Mesothelial cell of epicardium (in vitro differentiated cells): ENCODE results near the gene SMG6. TPM values are rescaled to one million over a fixed set of nuclear protein-coding genes. Genes with fewer than 3 reads are reported as not detected.
"Not testable (repeated sequence)": the region's sequence is repeated elsewhere in the genome, so short reads cannot be mapped to it uniquely, and the experiment has no call there.

Experiments used
- DNase-seq, 2 experiments: peaks; one replicate each; pipeline ENCODE4 v3.0.0; 2021; ENCODE audit warnings: low spot score in 2 of 2; ENCODE audit not compliant: unreplicated experiment in 2 of 2
- H3K27ac Mint-ChIP-seq: 2 replicates; pipeline ENCODE4 v1.8.0; 2021; ENCODE audit warnings: mixed read lengths
- H3K27me3 Mint-ChIP-seq: 2 replicates; pipeline ENCODE4 v1.8.0; 2021; ENCODE audit warnings: low read depth, mixed read lengths
- H3K36me3 Mint-ChIP-seq: 2 replicates; pipeline ENCODE4 v1.8.0; 2021; ENCODE audit warnings: mixed read lengths
- H3K4me1 Mint-ChIP-seq: 2 replicates; pipeline ENCODE4 v1.8.0; 2021; ENCODE audit warnings: mixed read lengths
- H3K4me3 Mint-ChIP-seq: 2 replicates; pipeline ENCODE4 v1.8.0; 2021; ENCODE audit warnings: mild to moderate bottlenecking, moderate library complexity, mixed read lengths
- H3K9me3 Mint-ChIP-seq: 2 replicates; pipeline ENCODE4 v1.8.0; 2021; ENCODE audit warnings: mixed read lengths
- total RNA-seq: library from RNA; stranded (reverse); gene quantifications from 3 replicates; pipeline ENCODE4 v1.2.1, GENCODE V29; 2021
- TF ChIP-seq, protein P1 (sequence below): fragments of 200-600 bp; sonication (generic); IDR thresholded peaks from one replicate; pipeline ENCODE4 v1.5.0; 2021; ENCODE audit warnings: antibody characterized with exemption; ENCODE audit not compliant: unreplicated experiment

The SMG6 gene
- total RNA-seq, 1 donor from 2014 or later, result 58.3 TPM

DNA sequence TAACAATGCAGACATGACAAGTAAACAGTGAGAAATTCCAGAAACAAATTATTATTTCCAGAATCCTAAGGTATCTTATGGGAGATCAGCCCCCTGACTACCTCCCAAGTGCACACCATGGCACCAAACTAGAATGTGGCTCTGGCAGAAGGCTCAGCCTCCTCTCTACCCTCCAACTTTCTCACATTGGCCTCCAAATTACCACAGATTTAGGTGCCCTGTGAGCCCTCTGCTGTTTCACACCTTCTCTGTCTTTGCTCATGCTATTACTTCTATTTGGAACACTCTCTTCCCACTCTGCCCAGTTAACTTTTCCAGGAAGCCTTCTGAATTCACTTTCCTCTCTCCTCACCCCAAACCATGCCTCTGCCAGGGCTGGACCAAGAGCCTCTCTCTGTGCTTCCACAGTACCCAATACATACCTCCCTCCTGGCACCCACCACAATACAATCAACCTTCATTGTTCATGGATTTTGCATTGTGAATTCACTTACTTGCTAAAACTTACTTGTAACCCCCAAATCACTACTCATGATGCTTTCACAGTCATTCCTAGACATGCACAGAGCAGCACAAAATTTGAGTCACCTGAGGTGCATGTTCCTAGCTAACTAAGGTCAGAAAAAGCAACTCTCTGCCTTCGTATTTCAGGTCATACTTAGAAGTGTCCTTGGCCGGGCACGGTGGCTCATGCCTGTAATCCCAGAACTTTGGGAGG, 31.4 kb downstream of the SMG6 start:
- H3K27ac Mint-ChIP-seq, result peak overlapping the region; percentile 8
- no peaks in the 10 kb centered on the region for H3K4me1 Mint-ChIP-seq
- no peaks in the 10 kb centered on the region for H3K9me3 Mint-ChIP-seq
- no peak overlapping the region for H3K4me3 Mint-ChIP-seq
- no peaks in the 10 kb centered on the region for H3K27me3 Mint-ChIP-seq
- DNase-seq, result no peak
- TF ChIP-seq, protein P1, sequence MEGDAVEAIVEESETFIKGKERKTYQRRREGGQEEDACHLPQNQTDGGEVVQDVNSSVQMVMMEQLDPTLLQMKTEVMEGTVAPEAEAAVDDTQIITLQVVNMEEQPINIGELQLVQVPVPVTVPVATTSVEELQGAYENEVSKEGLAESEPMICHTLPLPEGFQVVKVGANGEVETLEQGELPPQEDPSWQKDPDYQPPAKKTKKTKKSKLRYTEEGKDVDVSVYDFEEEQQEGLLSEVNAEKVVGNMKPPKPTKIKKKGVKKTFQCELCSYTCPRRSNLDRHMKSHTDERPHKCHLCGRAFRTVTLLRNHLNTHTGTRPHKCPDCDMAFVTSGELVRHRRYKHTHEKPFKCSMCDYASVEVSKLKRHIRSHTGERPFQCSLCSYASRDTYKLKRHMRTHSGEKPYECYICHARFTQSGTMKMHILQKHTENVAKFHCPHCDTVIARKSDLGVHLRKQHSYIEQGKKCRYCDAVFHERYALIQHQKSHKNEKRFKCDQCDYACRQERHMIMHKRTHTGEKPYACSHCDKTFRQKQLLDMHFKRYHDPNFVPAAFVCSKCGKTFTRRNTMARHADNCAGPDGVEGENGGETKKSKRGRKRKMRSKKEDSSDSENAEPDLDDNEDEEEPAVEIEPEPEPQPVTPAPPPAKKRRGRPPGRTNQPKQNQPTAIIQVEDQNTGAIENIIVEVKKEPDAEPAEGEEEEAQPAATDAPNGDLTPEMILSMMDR, result no peak
- H3K36me3 Mint-ChIP-seq, result peaks cover 28% of the 10 kb centered on the region

DNA sequence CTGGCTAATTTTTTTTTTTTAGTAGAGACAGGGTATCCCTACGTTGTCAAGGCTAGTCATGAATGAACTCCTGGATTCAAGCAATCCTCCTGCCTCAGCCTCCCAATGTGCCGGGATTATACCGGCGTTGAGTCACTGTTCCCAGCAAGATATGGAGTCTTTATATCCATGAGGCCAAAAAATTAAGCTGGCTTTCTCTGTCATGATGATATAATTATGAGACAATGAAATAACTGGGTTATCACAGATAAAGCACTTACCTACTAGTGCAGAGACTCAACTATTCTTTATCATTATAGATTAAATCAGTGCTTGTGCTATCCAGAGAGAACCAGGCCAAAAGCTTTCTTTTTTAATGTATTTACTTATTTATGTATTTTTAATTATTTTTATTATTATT, 36.2 kb downstream of the SMG6 start:
- TF ChIP-seq, protein P1, result no peak
- H3K27me3 Mint-ChIP-seq, result no peaks in the 10 kb centered on the region
- peaks cover 19% of the 10 kb centered on the region for H3K4me1 Mint-ChIP-seq
- H3K9me3 Mint-ChIP-seq, result no peaks in the 10 kb centered on the region
- peaks cover 15% of the 10 kb centered on the region for H3K36me3 Mint-ChIP-seq
- DNase-seq, result no peak
- H3K27ac Mint-ChIP-seq, result no peak overlapping the region
- no peak overlapping the region for H3K4me3 Mint-ChIP-seq

DNA sequence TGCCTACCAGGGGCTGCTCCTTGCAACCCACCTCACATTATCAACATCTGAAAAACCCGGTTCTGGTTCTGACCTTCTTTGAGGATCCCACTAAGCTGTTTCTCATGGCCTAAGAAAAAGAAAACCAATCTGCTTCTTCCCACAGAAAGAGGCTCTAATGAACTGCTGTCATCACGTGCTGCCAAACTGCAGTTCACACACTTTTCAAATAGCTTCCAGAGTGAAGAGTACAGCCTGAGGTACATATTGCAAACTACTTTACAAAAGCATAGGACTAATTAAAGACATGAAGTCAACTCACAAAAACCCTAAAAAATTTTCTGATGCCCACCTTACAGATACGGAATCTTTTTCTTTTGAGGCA, 36.7 kb downstream of the SMG6 start:
- Mint-ChIP-seq H3K27ac (no peak overlapping the region), H3K4me1 (peaks cover 23% of the 10 kb centered on the region), H3K27me3 (no peaks in the 10 kb centered on the region), H3K4me3 (no peak overlapping the region), H3K36me3 (peaks cover 15% of the 10 kb centered on the region), H3K9me3 (no peaks in the 10 kb centered on the region)
- DNase-seq, result no peak
- TF ChIP-seq, protein P1, result no peak

DNA sequence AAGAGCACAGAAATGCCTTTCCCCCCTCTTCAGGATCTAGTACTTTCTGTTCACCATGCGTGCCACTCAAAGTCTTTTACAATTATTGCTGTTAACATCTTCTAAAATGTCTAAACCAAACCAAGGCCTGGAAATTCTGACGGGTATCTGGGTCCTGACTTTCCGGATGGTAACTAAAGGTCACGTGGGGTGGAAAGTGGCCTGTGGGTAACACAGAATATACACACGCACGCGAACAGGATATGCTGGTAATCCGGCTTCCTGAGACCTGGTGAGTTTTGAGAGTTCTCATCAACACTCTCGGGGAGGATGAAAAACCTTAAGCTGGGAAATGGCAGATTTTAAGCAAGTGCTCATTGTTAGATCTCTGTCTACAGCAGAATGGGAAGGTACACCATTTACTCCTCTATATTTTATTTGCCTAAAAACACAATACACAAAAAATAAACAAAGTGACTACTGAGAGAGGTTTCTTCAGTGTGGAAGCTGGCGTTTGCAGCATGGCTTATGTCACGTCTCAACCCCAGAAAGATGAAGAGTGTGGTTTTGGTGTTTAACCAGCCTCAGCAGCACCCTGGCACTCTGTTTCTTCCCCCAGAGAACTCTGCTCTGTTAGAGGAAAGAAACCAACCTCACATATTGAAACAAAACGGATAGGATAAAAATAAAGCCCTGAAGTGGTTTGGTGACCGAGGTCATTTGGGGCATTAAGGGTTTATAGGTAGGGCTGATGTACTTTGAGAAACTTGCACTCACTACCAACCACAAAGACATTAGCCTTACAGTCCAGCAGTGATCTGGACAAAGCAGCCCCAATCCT, 37.3 kb downstream of the SMG6 start:
- Mint-ChIP-seq H3K27me3 (no peaks in the 10 kb centered on the region), H3K9me3 (no peaks in the 10 kb centered on the region), H3K27ac (no peak overlapping the region), H3K36me3 (peaks cover 19% of the 10 kb centered on the region), H3K4me3 (no peak overlapping the region), H3K4me1 (peaks cover 27% of the 10 kb centered on the region)
- no peak for DNase-seq
- TF ChIP-seq, protein P1, result no peak

DNA sequence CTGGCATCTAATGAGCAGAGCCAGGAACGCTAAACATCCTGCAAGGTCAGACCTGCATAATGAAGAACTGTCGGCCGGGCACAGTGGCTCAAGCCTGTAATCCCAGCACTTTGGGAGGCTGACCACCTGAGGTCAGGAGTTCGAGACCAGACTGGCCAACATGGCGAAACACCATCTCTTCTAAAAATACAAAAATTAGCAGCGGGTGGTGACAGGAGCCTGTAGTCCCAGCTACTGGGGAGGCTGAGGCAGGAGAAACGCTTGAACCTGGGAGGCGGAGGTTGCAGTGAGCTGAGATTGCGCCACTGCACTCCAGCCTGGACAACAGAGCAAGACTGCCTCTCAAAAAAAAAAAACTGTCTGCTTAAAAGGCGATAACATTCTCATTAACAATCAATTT, 38.4 kb downstream of the SMG6 start:
- H3K4me3 Mint-ChIP-seq, H3K9me3 Mint-ChIP-seq, H3K27me3 Mint-ChIP-seq, DNase-seq: not testable (repeated sequence)
- Mint-ChIP-seq H3K4me1 (peaks cover 31% of the 10 kb centered on the region), H3K27ac (peak overlapping the region; percentile 71), H3K36me3 (peaks cover 19% of the 10 kb centered on the region)
